ENCODE results near the gene PHC3. TPM values are rescaled to one million over a fixed set of nuclear protein-coding genes. Genes with fewer than 3 reads are reported as not detected.

The PHC3 gene
- total RNA-seq, 1 donor = 51.4 TPM

DNA sequence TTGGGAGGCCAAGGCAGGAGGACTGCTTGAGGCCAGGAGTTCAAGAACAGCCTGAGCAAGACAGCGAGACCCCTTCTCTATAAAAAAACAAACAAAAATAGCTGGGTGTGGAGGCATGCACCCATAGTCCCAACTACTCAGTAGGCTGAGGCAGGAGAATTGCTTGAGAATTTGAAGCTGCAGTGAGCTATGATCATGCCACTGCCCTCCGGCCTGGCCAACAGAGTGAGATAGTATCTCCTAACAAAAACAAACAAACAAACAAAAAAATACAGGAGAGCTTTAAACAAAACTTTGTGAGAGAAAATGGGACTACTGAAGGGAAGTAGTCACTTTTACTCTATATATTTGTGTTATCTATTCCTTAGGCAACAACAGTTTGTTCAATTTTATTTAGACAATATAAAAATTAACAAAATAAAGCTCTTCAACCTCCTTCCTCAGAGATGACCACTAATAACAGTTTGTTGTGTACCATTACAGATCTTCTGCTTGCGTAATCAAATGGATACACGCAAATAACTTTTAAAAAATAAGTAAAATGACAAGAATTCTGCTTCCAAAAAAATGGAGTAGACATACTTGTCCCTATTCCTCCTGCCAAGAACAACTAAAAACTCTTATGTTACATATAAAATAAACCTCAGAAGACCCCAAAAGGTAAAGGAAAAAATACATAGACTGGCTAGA lies 17.4 kb downstream of the PHC3 start:
- DNase-seq (ENCODE audit: low read depth) = peak; percentile 49
- no peak for TF ChIP-seq CTCF (IDR thresholded peaks at IDR 0.05; ENCODE audit: insufficient read depth, low read depth, low read length)
- H3K4me3 ChIP-seq (ENCODE audit: low read depth, low read length) = no peak overlapping the region

GRCh38 chr3:170162630-170163029 lies 18.9 kb downstream of the PHC3 start:
- no peak overlapping the region for H3K4me3 ChIP-seq (ENCODE audit: low read depth, low read length)
- DNase-seq (ENCODE audit: low read depth) = peak; percentile 35
- TF ChIP-seq CTCF (IDR thresholded peaks at IDR 0.05; ENCODE audit: insufficient read depth, low read depth, low read length) = no peak

DNA sequence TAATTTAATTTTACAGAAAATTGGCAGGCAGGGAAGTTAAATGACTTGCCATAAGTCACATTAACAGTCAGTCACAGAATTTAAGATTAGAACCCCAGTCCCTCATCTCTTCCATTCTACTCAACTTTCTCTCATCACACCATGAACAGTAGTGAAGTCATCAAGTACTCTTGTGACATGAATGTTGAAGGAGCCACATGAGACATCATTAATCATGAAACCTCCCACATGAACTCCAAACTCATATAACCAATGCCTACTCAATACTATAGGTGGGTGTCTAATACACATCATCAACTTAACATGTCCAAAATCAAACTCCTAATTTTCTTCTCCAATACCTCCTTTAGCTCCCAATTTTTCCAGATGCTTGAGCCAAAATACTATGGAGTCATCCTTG lies 19.5 kb downstream of the PHC3 start:
- DNase-seq (ENCODE audit: low read depth) = no peak
- no peak overlapping the region for H3K4me3 ChIP-seq (ENCODE audit: low read depth, low read length)
- TF ChIP-seq CTCF (IDR thresholded peaks at IDR 0.05; ENCODE audit: insufficient read depth, low read depth, low read length) = no peak

- DNase-seq (ENCODE audit: low read depth) = no peak
- no peak for TF ChIP-seq CTCF (IDR thresholded peaks at IDR 0.05; ENCODE audit: insufficient read depth, low read depth, low read length)
- no peak overlapping the region for H3K4me3 ChIP-seq (ENCODE audit: low read depth, low read length)
Measured at GRCh38 chr3:170159933-170160332, 21.6 kb downstream of the PHC3 start.

GRCh38 chr3:170159459-170159858 lies 22.1 kb downstream of the PHC3 start:
- TF ChIP-seq CTCF (IDR thresholded peaks at IDR 0.05; ENCODE audit: insufficient read depth, low read depth, low read length) = no peak
- H3K4me3 ChIP-seq (ENCODE audit: low read depth, low read length) = no peak overlapping the region
- no peak for DNase-seq (ENCODE audit: low read depth)

DNA sequence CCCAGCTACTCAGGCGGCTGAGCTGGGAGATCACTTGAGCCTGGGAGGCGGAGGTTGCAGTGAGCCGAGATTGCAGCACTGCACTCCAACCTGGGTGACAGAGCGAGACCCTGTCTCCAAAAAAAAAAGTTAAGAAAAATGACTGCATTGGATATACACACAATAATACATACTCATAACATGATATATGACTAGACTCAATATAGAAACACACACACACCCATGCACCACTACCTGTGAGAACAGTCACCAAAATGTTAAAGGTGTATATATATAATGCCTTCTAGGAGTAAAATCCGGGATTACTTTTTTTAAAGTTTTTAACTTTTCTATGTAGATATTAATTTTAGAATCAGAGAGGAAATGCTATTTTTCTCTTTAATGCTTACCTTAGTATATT lies 25.9 kb downstream of the PHC3 start:
- TF ChIP-seq CTCF (IDR thresholded peaks at IDR 0.05; ENCODE audit: insufficient read depth, low read depth, low read length) = no peak
- no peak overlapping the region for H3K4me3 ChIP-seq (ENCODE audit: low read depth, low read length)
- DNase-seq (ENCODE audit: low read depth) = no peak
